Hematopoietic multipotent progenitor cell treated with erythropoietin and hydrocortisone succinate and interleukin-3 and kit ligand, for 4 days (in vitro differentiated cells): ENCODE data around the gene TPST1.
"Not testable (repeated sequence)": the region's sequence is repeated elsewhere in the genome, so short reads cannot be mapped to it uniquely, and the experiment has no call there.

Source experiments
- DNase-seq: peaks from one replicate; pipeline ENCODE4 v3.0.0-alpha.2; 2015

TPST1 gene

DNA sequence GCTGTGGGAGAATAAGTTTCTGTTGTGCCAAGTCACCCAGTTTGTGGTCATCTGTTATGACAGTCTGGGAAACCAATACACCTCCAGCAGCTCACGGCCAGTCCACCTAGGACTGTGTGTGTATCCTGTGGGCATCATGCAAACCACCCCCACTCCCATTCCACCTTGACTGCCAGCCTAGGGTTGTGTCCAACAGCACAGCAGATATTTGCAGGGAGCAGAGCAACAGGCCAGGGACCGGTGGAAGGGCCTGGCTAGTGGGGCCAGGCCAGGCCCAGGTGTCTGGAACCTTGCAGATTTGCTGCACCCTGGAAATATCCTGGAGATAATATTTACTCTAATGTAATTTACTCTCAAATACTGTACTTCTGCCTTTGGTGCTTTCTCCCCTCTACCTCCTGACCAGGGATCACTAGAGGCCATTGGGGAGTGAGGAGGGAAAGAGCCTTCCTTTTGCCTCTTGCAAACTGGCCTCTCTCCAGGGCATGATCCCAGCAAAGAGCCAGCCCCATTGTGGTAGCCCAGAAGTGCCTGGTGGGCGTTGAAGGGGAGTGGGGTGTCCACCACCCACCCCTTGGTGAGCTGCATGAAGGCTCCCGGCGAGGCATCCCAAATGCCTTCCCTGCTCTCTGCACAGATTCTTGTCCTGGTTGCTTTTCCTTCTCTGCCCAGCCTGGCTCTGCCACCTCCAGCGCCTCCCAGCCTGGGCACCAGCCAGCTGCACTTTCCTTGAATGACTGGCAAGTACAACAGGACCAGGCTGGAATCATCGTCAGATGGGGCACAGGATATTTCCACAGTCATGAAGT, 15.2 kb upstream of the TPST1 start:
- DNase-seq, result no peak

GRCh38 chr7:66190504-66190857, 14.7 kb upstream of the TPST1 start:
- no peak for DNase-seq

GRCh38 chr7:66193146-66193725, 11.9 kb upstream of the TPST1 start:
- DNase-seq, result no peak

DNA sequence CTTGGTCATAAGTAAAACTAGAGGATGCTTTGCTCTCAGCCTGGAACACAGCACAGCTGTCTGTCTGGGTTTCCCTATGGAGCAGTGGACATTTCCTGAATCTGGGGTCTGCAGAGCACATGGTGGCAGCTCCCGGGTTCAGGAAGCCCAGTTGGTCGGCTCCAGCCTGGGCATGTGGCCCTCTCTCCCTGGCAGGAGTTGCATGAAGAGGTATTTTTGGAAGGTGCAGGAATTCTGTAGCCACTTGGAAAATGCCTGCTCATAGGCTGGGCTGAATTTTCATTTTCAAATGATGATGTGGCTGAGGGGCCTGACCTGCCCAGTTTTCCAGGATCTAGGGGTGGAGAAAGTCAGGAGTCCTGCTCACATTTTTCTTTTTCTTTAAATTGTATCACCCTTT, 6.7 kb upstream of the TPST1 start:
- no peak for DNase-seq

- no peak for DNase-seq
Measured at GRCh38 chr7:66198956-66199355, 6.2 kb upstream of the TPST1 start.

- peak; percentile 30 for DNase-seq
Measured at GRCh38 chr7:66202441-66202840, 2.7 kb upstream of the TPST1 start.

- DNase-seq, result peak; percentile 19
Measured at GRCh38 chr7:66205741-66206090, 582 bp downstream of the TPST1 start.

- DNase-seq, result no peak
Measured at GRCh38 chr7:66206119-66206933, 1.2 kb downstream of the TPST1 start.

- no peak for DNase-seq
Measured at GRCh38 chr7:66206934-66207240, 1.8 kb downstream of the TPST1 start.

DNA sequence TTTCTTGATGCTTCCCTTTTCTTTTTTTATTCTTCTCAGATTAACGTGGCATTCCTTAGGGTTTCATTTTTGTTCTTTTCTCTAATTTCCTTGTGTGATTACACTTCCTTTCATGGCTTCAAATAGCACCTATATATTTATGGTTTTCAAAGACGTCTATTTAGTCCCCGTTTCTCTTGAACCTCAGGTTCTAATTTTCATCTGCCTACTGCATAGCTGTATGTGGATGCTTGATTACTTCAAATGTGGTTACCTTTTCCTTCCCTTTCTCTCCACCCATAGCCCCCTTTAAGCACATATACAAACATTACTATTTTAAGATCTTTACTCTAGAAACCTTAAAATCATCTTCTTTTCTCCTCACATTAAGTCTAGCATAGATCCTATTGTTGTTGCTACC, 2.4 kb downstream of the TPST1 start:
- peak; percentile 41 for DNase-seq

- no peak for DNase-seq
Measured at GRCh38 chr7:66211429-66211828, 6.3 kb downstream of the TPST1 start.

GRCh38 chr7:66213637-66214036, 8.5 kb downstream of the TPST1 start:
- DNase-seq, result no peak

- DNase-seq, result no peak
Measured at GRCh38 chr7:66216687-66217086, 11.6 kb downstream of the TPST1 start.

DNA sequence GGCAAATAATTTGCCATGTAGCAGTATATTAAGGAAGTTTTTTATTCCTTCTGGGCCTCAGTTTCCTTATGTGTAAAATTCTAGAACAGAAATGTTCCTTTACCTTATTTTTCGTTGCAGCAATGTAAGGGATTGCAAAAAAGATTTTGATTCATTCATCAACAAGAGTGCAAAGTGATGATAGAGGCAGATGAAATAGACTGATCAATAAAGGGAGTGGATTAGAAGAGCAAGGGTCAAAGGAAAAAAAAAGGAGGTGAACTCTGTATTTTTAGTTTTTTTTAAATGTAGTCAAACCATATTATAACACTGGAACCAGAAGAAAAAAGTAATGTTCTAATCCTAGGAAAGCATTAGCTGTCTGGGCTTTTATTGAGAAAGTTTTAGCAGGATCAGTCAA, 14.7 kb downstream of the TPST1 start:
- no peak for DNase-seq

DNA sequence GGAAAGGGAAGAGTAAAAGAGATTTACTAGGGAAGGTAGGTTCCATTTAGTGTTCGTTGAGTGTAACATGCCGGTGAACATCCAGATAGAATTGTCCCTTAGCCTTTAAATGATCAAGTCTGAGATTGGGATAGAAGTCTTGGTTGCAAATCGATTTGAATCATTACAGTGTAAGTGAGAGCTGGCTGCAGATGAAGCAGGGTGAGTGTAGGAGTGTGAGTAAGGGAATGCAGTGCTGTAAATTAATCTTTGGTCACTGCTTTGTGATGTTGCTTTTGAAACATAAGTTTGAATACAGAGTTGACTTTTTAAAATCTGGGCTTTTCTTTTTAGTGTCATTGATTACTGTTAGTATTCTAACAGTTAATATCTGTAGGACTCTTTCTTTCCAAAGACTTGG, 16.3 kb downstream of the TPST1 start:
- DNase-seq, result no peak

- DNase-seq, result no peak
Measured at GRCh38 chr7:66227808-66228207, 22.7 kb downstream of the TPST1 start.

GRCh38 chr7:66231326-66232216, 26.4 kb downstream of the TPST1 start:
- not testable (repeated sequence) for DNase-seq

GRCh38 chr7:66233638-66234037, 28.5 kb downstream of the TPST1 start:
- no peak for DNase-seq

- DNase-seq, result no peak
Measured at GRCh38 chr7:66236713-66237303, 31.7 kb downstream of the TPST1 start.

- no peak for DNase-seq
Measured at GRCh38 chr7:66237906-66238772, 33.0 kb downstream of the TPST1 start.

GRCh38 chr7:66238773-66239466, 33.8 kb downstream of the TPST1 start:
- no peak for DNase-seq
